HUES6 (cell line): ENCODE results near the gene SYNPO2.
A peak's percentile ranks its signal among the peaks of the same experiment; 100 is the strongest.

Experiments used
- H3K27ac ChIP-seq: 2 replicates; pipeline ENCODE4 v1.7.0; 2013; ENCODE audit warnings: low read depth, mild to moderate bottlenecking, low read length, inconsistent platforms
- H3K27me3 ChIP-seq: 2 replicates; pipeline ENCODE4 v1.6.1; 2013; ENCODE audit warnings: low read length; ENCODE audit not compliant: control insufficient read depth, insufficient read depth
- H3K36me3 ChIP-seq: 2 replicates; pipeline ENCODE4 v1.6.1; 2013; ENCODE audit warnings: low read length; ENCODE audit not compliant: control insufficient read depth, insufficient read depth
- H3K4me1 ChIP-seq: 2 replicates; pipeline ENCODE4 v1.6.1; 2013; ENCODE audit warnings: low read length; ENCODE audit not compliant: control insufficient read depth, insufficient read depth
- H3K4me3 ChIP-seq: 2 replicates; pipeline ENCODE4 v1.5.1; 2013; ENCODE audit warnings: low read depth, low read length
- H3K9ac ChIP-seq: one replicate; pipeline ENCODE4 v1.6.1; 2013; ENCODE audit warnings: mild to moderate bottlenecking, low read length
- H3K9me3 ChIP-seq: 2 replicates; pipeline ENCODE4 v1.6.1; 2013; ENCODE audit warnings: low read depth, low read length; ENCODE audit not compliant: control insufficient read depth, insufficient read depth

The SYNPO2 gene, protein sequence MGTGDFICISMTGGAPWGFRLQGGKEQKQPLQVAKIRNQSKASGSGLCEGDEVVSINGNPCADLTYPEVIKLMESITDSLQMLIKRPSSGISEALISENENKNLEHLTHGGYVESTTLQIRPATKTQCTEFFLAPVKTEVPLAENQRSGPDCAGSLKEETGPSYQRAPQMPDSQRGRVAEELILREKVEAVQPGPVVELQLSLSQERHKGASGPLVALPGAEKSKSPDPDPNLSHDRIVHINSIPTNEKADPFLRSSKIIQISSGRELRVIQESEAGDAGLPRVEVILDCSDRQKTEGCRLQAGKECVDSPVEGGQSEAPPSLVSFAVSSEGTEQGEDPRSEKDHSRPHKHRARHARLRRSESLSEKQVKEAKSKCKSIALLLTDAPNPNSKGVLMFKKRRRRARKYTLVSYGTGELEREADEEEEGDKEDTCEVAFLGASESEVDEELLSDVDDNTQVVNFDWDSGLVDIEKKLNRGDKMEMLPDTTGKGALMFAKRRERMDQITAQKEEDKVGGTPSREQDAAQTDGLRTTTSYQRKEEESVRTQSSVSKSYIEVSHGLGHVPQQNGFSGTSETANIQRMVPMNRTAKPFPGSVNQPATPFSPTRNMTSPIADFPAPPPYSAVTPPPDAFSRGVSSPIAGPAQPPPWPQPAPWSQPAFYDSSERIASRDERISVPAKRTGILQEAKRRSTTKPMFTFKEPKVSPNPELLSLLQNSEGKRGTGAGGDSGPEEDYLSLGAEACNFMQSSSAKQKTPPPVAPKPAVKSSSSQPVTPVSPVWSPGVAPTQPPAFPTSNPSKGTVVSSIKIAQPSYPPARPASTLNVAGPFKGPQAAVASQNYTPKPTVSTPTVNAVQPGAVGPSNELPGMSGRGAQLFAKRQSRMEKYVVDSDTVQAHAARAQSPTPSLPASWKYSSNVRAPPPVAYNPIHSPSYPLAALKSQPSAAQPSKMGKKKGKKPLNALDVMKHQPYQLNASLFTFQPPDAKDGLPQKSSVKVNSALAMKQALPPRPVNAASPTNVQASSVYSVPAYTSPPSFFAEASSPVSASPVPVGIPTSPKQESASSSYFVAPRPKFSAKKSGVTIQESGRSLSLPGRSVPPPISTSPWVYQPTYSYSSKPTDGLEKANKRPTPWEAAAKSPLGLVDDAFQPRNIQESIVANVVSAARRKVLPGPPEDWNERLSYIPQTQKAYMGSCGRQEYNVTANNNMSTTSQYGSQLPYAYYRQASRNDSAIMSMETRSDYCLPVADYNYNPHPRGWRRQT

DNA sequence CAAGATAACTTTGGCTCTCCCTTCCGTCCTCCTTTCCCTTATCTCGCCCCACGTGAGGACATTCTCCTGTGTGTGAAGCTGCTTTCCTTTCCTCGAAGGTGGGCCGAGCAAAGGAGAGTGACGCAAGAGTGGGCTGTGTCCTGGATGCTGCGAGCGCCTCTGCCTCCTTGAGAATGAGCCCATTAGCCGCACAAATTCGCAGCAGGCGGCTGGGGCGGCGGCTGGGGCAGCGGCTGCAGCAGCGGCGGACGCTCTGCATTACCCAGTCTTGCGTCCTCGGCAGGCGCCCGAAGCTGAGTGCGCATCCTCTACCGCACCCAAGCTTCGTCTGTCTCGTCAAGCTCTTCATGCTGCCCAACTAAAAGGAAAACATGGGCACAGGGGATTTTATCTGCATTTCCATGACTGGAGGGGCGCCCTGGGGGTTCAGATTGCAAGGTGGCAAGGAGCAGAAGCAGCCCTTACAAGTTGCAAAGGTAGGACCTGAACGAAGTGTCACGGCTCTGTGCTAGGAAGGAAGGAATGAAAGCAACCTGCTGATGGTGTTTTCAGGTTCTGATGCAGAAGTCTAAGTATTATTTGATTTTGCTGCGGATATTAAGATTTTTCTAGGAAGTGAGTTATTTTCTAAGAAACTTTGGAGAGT, at the start of gene SYNPO2:
Gene SYNPO2, plus strand, starts transcription at position 189 of the 646 bp plus-strand sequence. Its CDS starts 183 bp downstream, at position 372.
- H3K36me3 ChIP-seq, result no peaks in the 10 kb centered on the region
- no peaks in the 10 kb centered on the region for H3K9me3 ChIP-seq
- H3K27ac ChIP-seq, result no peak within 1 kb of the TSS
- H3K9ac ChIP-seq, result peak within 1 kb of the TSS; percentile 57
- peak within 1 kb of the TSS; percentile 70 for H3K4me3 ChIP-seq
- H3K27me3 ChIP-seq, result peaks cover 7% of the 10 kb centered on the region; the same call in 1 of the 2 replicates
- 0 out of 2 replicates have a peak, but pooled peaks cover 8% of the 10 kb centered on the region for H3K4me1 ChIP-seq

DNA sequence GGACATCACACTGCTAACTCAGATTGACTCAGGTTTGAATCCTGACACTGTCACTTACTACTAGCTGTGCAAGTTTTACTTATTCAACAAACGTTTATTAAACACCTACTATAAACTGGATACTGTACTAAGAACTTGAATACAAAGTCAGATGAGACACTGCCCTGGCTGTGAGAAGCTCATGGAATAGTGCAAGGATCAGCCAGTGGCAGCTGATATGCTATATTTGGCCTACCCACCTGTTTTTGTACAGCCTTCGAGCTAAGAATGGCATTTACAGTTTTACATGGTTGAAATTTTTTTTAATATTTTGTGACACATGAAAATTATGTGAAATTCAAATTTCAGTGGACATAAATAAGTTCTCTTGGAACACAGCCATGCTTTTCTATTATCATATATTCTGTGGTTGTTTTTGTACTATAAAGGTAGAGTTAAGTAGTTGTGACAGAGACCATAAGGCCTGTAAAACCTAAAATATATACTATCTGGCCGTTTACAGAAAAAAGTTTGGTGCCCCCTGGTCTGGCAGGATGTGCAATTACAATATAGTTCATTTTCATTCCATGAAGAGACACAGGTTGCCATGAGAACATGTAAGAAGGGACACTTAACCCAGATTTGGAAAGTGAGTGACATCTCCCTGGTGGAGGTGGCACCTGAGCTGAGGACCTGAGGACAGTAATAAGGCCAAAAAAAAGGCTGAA, 49.3 kb upstream of the SYNPO2 start:
- Histone ChIP-seq H3K27me3 (no peaks in the 10 kb centered on the region), H3K27ac (no peak overlapping the region), H3K9ac (no peak overlapping the region), H3K4me3 (no peak overlapping the region), H3K4me1 (peaks cover 21% of the 10 kb centered on the region), H3K36me3 (no peaks in the 10 kb centered on the region), H3K9me3 (no peaks in the 10 kb centered on the region)

- H3K4me3 ChIP-seq, result no peak overlapping the region
- no peaks in the 10 kb centered on the region for H3K9me3 ChIP-seq
- H3K36me3 ChIP-seq, result no peaks in the 10 kb centered on the region
- peaks cover 18% of the 10 kb centered on the region for H3K4me1 ChIP-seq
- no peaks in the 10 kb centered on the region for H3K27me3 ChIP-seq
- H3K9ac ChIP-seq, result no peak overlapping the region
- no peak overlapping the region for H3K27ac ChIP-seq
These were observed 46.6 kb upstream of the SYNPO2 start for GRCh38 chr4:118842055-118842454.

- Histone ChIP-seq H3K27ac (no peak overlapping the region), H3K9ac (no peak overlapping the region), H3K36me3 (no peaks in the 10 kb centered on the region), H3K9me3 (no peaks in the 10 kb centered on the region), H3K4me3 (no peak overlapping the region), H3K27me3 (no peaks in the 10 kb centered on the region), H3K4me1 (peaks cover 20% of the 10 kb centered on the region)
These were observed 45.4 kb upstream of the SYNPO2 start for GRCh38 chr4:118843237-118843636.

DNA sequence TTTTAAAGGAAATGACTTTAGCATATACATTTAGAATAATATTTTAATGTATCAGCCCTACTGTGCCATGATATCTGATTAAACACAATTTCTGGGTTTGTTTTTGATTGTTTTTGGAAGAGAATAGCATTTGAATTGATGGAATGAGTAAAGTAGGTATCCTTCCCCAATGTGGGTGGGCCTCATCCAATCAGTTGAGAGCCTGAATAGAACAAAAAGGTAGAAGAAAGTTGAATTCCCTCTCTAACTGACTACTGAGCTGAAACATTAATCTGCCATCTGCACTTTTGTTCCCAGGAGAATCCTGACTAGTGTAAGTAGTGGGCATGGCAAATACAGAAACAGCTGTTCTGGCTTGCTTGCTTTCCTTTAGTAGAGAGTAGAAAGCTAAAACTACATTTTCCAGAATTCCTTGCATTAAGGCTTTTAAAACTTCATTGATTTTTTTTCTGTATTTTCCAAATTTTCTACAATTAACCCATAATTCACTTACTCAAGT, 43.1 kb upstream of the SYNPO2 start:
- Histone ChIP-seq H3K9me3 (no peaks in the 10 kb centered on the region), H3K4me1 (peaks cover 35% of the 10 kb centered on the region), H3K9ac (no peak overlapping the region), H3K36me3 (no peaks in the 10 kb centered on the region), H3K27ac (no peak overlapping the region), H3K27me3 (no peaks in the 10 kb centered on the region), H3K4me3 (no peak overlapping the region)

GRCh38 chr4:118846979-118847378, 41.7 kb upstream of the SYNPO2 start:
- no peak overlapping the region for H3K9ac ChIP-seq
- peaks cover 26% of the 10 kb centered on the region for H3K4me1 ChIP-seq
- no peaks in the 10 kb centered on the region for H3K27me3 ChIP-seq
- H3K27ac ChIP-seq, result no peak overlapping the region
- H3K9me3 ChIP-seq, result no peaks in the 10 kb centered on the region
- H3K36me3 ChIP-seq, result no peaks in the 10 kb centered on the region
- no peak overlapping the region for H3K4me3 ChIP-seq

- Histone ChIP-seq H3K27ac (no peak overlapping the region), H3K4me3 (no peak overlapping the region), H3K9me3 (no peaks in the 10 kb centered on the region), H3K4me1 (peaks cover 26% of the 10 kb centered on the region), H3K27me3 (no peaks in the 10 kb centered on the region), H3K36me3 (no peaks in the 10 kb centered on the region), H3K9ac (no peak overlapping the region)
These were observed 40.4 kb upstream of the SYNPO2 start for GRCh38 chr4:118848242-118848641.

- Histone ChIP-seq H3K9ac (no peak overlapping the region), H3K36me3 (no peaks in the 10 kb centered on the region), H3K27ac (peak overlapping the region; percentile 63), H3K4me1 (peaks cover 26% of the 10 kb centered on the region), H3K4me3 (no peak overlapping the region), H3K9me3 (no peaks in the 10 kb centered on the region), H3K27me3 (no peaks in the 10 kb centered on the region)
These were observed 39.8 kb upstream of the SYNPO2 start for GRCh38 chr4:118848901-118849300.

- Histone ChIP-seq H3K4me3 (peak overlapping the region; percentile 59), H3K27me3 (no peaks in the 10 kb centered on the region), H3K4me1 (peaks cover 26% of the 10 kb centered on the region), H3K27ac (peak overlapping the region; percentile 63), H3K9ac (peak overlapping the region; percentile 75), H3K36me3 (no peaks in the 10 kb centered on the region), H3K9me3 (no peaks in the 10 kb centered on the region)
These were observed 38.7 kb upstream of the SYNPO2 start for GRCh38 chr4:118849867-118850487.
